ENCODE results near the gene ZNF644.

ZNF644 gene

GRCh38 chr1:90996742-90997413, 25.0 kb downstream of the ZNF644 start:
- WGBS (ENCODE audit: extremely low coverage, insufficient coverage, insufficient read length): no CpG with 5 or more reads among the region's 2 CpGs
- Histone ChIP-seq H2AFZ (ENCODE audit: insufficient read depth, low read length, poor library complexity) (no peak overlapping the region), H3K4me2 (ENCODE audit: low read length) (no peak overlapping the region), H3K27ac (ENCODE audit: low read depth, low read length) (no peak overlapping the region), H3K14ac (ENCODE audit: low read length) (no peak overlapping the region), H3K4ac (ENCODE audit: low read depth, low read length) (peak overlapping the region; percentile 78), H3K27me3 (ENCODE audit: insufficient read depth, low read length) (no peaks in the 10 kb centered on the region), H4K8ac (ENCODE audit: low read depth, low read length) (no peak overlapping the region), H2AK5ac (ENCODE audit: low read length) (no peak overlapping the region), H3K23ac (ENCODE audit: low read length) (no peak overlapping the region), H3K18ac (ENCODE audit: low read length) (no peak overlapping the region), H2BK120ac (ENCODE audit: insufficient read depth, low read length, poor library complexity) (no peak overlapping the region), H2BK12ac (ENCODE audit: low read length) (no peak overlapping the region), H4K12ac (ENCODE audit: low read depth, low read length) (no peak overlapping the region), H2BK5ac (ENCODE audit: low read depth, low read length, poor library complexity) (no peak overlapping the region), H3K79me1 (ENCODE audit: low read length) (no peaks in the 10 kb centered on the region), H3K9ac (ENCODE audit: low read length) (no peak overlapping the region), H3K4me3 (ENCODE audit: low read depth, low read length) (no peak overlapping the region), H4K91ac (ENCODE audit: low read depth, low read length) (no peak overlapping the region), H3K4me1 (ENCODE audit: control insufficient read depth in 1 of 2, insufficient read depth in 2 of 2, low read length in 2 of 2) (no peaks in the 10 kb centered on the region), H3K79me2 (ENCODE audit: control insufficient read depth, insufficient read depth, low read length, poor library complexity) (peaks cover 12% of the 10 kb centered on the region), H3K9me3 (ENCODE audit: insufficient read depth, low read depth, low read length) (peaks cover 7% of the 10 kb centered on the region), H3K36me3 (ENCODE audit: control insufficient read depth in 1 of 2, insufficient read depth in 2 of 2, low read length in 2 of 2) (peaks cover 6 to 12% of the 10 kb centered on the region in 2 experiments)
- DNase-seq: no peak

GRCh38 chr1:90995311-90995894, 26.4 kb downstream of the ZNF644 start:
- no peak overlapping the region for H3K4me2 ChIP-seq (ENCODE audit: low read length)
- peak overlapping the region; percentile 70 for H3K4ac ChIP-seq (ENCODE audit: low read depth, low read length)
- no peak overlapping the region for H3K4me3 ChIP-seq (ENCODE audit: low read depth, low read length)
- no peak for DNase-seq
- H3K79me1 ChIP-seq (ENCODE audit: low read length): no peaks in the 10 kb centered on the region
- H3K9ac ChIP-seq (ENCODE audit: low read length): no peak overlapping the region
- H2BK5ac ChIP-seq (ENCODE audit: low read depth, low read length, poor library complexity): no peak overlapping the region
- H2AFZ ChIP-seq (ENCODE audit: insufficient read depth, low read length, poor library complexity): no peak overlapping the region
- H3K36me3 ChIP-seq (ENCODE audit: control insufficient read depth in 1 of 2, insufficient read depth in 2 of 2, low read length in 2 of 2): peaks cover 6 to 14% of the 10 kb centered on the region in 2 experiments
- H3K27ac ChIP-seq (ENCODE audit: low read depth, low read length): no peak overlapping the region
- no peak overlapping the region for H2AK5ac ChIP-seq (ENCODE audit: low read length)
- H3K18ac ChIP-seq (ENCODE audit: low read length): no peak overlapping the region
- no peaks in the 10 kb centered on the region for H3K27me3 ChIP-seq (ENCODE audit: insufficient read depth, low read length)
- no peak overlapping the region for H4K91ac ChIP-seq (ENCODE audit: low read depth, low read length)
- H3K79me2 ChIP-seq (ENCODE audit: control insufficient read depth, insufficient read depth, low read length, poor library complexity): peaks cover 14% of the 10 kb centered on the region
- no peak overlapping the region for H4K8ac ChIP-seq (ENCODE audit: low read depth, low read length)
- no peak overlapping the region for H4K12ac ChIP-seq (ENCODE audit: low read depth, low read length)
- H3K4me1 ChIP-seq (ENCODE audit: control insufficient read depth in 1 of 2, insufficient read depth in 2 of 2, low read length in 2 of 2): no peaks in the 10 kb centered on the region
- no peak overlapping the region for H3K23ac ChIP-seq (ENCODE audit: low read length)
- no peak overlapping the region for H3K14ac ChIP-seq (ENCODE audit: low read length)
- H2BK12ac ChIP-seq (ENCODE audit: low read length): no peak overlapping the region
- H3K9me3 ChIP-seq (ENCODE audit: insufficient read depth, low read depth, low read length): peaks cover 7% of the 10 kb centered on the region
- H2BK120ac ChIP-seq (ENCODE audit: insufficient read depth, low read length, poor library complexity): no peak overlapping the region

- Histone ChIP-seq H3K36me3 (ENCODE audit: control insufficient read depth in 1 of 2, insufficient read depth in 2 of 2, low read length in 2 of 2) (peaks cover 6 to 14% of the 10 kb centered on the region in 2 experiments), H3K27me3 (ENCODE audit: insufficient read depth, low read length) (no peaks in the 10 kb centered on the region), H4K12ac (ENCODE audit: low read depth, low read length) (no peak overlapping the region), H3K9ac (ENCODE audit: low read length) (no peak overlapping the region), H4K91ac (ENCODE audit: low read depth, low read length) (no peak overlapping the region), H3K4me1 (ENCODE audit: control insufficient read depth in 1 of 2, insufficient read depth in 2 of 2, low read length in 2 of 2) (no peaks in the 10 kb centered on the region), H2BK120ac (ENCODE audit: insufficient read depth, low read length, poor library complexity) (no peak overlapping the region), H3K4me2 (ENCODE audit: low read length) (no peak overlapping the region), H3K79me1 (ENCODE audit: low read length) (no peaks in the 10 kb centered on the region), H3K4ac (ENCODE audit: low read depth, low read length) (peak overlapping the region; percentile 52), H3K23ac (ENCODE audit: low read length) (no peak overlapping the region), H3K27ac (ENCODE audit: low read depth, low read length) (no peak overlapping the region), H2AK5ac (ENCODE audit: low read length) (no peak overlapping the region), H3K4me3 (ENCODE audit: low read depth, low read length) (no peak overlapping the region), H3K9me3 (ENCODE audit: insufficient read depth, low read depth, low read length) (peaks cover 7% of the 10 kb centered on the region), H4K8ac (ENCODE audit: low read depth, low read length) (no peak overlapping the region), H2BK12ac (ENCODE audit: low read length) (no peak overlapping the region), H3K79me2 (ENCODE audit: control insufficient read depth, insufficient read depth, low read length, poor library complexity) (peaks cover 14% of the 10 kb centered on the region), H2AFZ (ENCODE audit: insufficient read depth, low read length, poor library complexity) (no peak overlapping the region), H3K14ac (ENCODE audit: low read length) (no peak overlapping the region), H2BK5ac (ENCODE audit: low read depth, low read length, poor library complexity) (no peak overlapping the region), H3K18ac (ENCODE audit: low read length) (no peak overlapping the region)
- no peak for DNase-seq
- no CpG with 5 or more reads among the region's 1 CpG for WGBS (ENCODE audit: extremely low coverage, insufficient coverage, insufficient read length)
These were observed 27.4 kb downstream of the ZNF644 start for GRCh38 chr1:90994461-90994860.

- Histone ChIP-seq H3K4ac (ENCODE audit: low read depth, low read length) (peak overlapping the region; percentile 80), H3K23ac (ENCODE audit: low read length) (peak overlapping the region; percentile 49), H3K79me1 (ENCODE audit: low read length) (no peaks in the 10 kb centered on the region), H3K27me3 (ENCODE audit: insufficient read depth, low read length) (no peaks in the 10 kb centered on the region), H3K4me1 (ENCODE audit: control insufficient read depth in 1 of 2, insufficient read depth in 2 of 2, low read length in 2 of 2) (no peaks in the 10 kb centered on the region), H3K27ac (ENCODE audit: low read depth, low read length) (no peak overlapping the region), H3K18ac (ENCODE audit: low read length) (no peak overlapping the region), H2BK120ac (ENCODE audit: insufficient read depth, low read length, poor library complexity) (no peak overlapping the region), H4K12ac (ENCODE audit: low read depth, low read length) (no peak overlapping the region), H2AK5ac (ENCODE audit: low read length) (no peak overlapping the region), H3K36me3 (ENCODE audit: control insufficient read depth in 1 of 2, insufficient read depth in 2 of 2, low read length in 2 of 2) (peaks cover 6 to 14% of the 10 kb centered on the region in 2 experiments), H3K4me2 (ENCODE audit: low read length) (no peak overlapping the region), H3K79me2 (ENCODE audit: control insufficient read depth, insufficient read depth, low read length, poor library complexity) (peaks cover 14% of the 10 kb centered on the region), H2BK5ac (ENCODE audit: low read depth, low read length, poor library complexity) (no peak overlapping the region), H4K8ac (ENCODE audit: low read depth, low read length) (no peak overlapping the region), H4K91ac (ENCODE audit: low read depth, low read length) (no peak overlapping the region), H2BK12ac (ENCODE audit: low read length) (no peak overlapping the region), H2AFZ (ENCODE audit: insufficient read depth, low read length, poor library complexity) (no peak overlapping the region), H3K4me3 (ENCODE audit: low read depth, low read length) (no peak overlapping the region), H3K14ac (ENCODE audit: low read length) (no peak overlapping the region), H3K9ac (ENCODE audit: low read length) (no peak overlapping the region), H3K9me3 (ENCODE audit: insufficient read depth, low read depth, low read length) (peaks cover 7% of the 10 kb centered on the region)
- no peak for DNase-seq
- no CpG with 5 or more reads among the region's 2 CpGs for WGBS (ENCODE audit: extremely low coverage, insufficient coverage, insufficient read length)
These were observed 28.6 kb downstream of the ZNF644 start for GRCh38 chr1:90993245-90993644.

All from trophoblast cell (in vitro differentiated cells and primary cell).